ENCODE measurements around the gene TRIP4. TPM values are rescaled to one million over a fixed set of nuclear protein-coding genes. Genes with fewer than 3 reads are reported as not detected.

The TRIP4 gene
- total RNA-seq (1 to 10 TPM; 7.2 to 8.0 TPM), polyA plus RNA-seq (10 to 100 TPM in 1 of 2 donors, 1 to 10 TPM in 1; 6.3 to 10.7 TPM)

GRCh38 chr15:64387562-64388168 lies at the start of gene TRIP4:
TSS of gene TRIP4 (plus strand) at chr15:64387836. CDS start at chr15:64387864, 28 bp downstream.
- peak within 1 kb of the TSS; percentile 36 to 79 for H3K9ac ChIP-seq (ENCODE audit: low read depth in 1 of 2, low read length in 2 of 2)
- H3K27me3 ChIP-seq (ENCODE audit: control insufficient read depth in 4 of 4, insufficient read depth in 4 of 4, low read length in 3 of 4): no peaks in the 10 kb centered on the region
- no peaks in the 10 kb centered on the region for H3K9me3 ChIP-seq (ENCODE audit: control insufficient read depth in 4 of 4, low read length in 3 of 4)
- no peak for TF ChIP-seq FOXA2 (IDR thresholded peaks at IDR 0.05)
- TF ChIP-seq RAD21 (IDR thresholded peaks at IDR 0.05): peak; percentile 62 to 68
- peak; percentile 88 to 96 for TF ChIP-seq GABPA (IDR thresholded peaks at IDR 0.05 in 1 of 2, conservative IDR thresholded peaks at IDR 0.05 in 1 of 2)
- no peak for TF ChIP-seq HNF4G (IDR thresholded peaks at IDR 0.05)
- TF ChIP-seq JUND (IDR thresholded peaks at IDR 0.05): peak in 1 of 2 donors; percentile 11
- no peak for TF ChIP-seq EGR1 (IDR thresholded peaks at IDR 0.05; ENCODE audit: low read depth in 2 of 2)
- peak; percentile 78 for TF ChIP-seq SP1 (IDR thresholded peaks at IDR 0.05)
- TF ChIP-seq HNF4A (conservative IDR thresholded peaks at IDR 0.05): peak in 1 of 2 donors; percentile 54
- peak; percentile 89 for TF ChIP-seq TAF1 (conservative IDR thresholded peaks at IDR 0.05)
- TF ChIP-seq RXRA (IDR thresholded peaks at IDR 0.05): peak; percentile 39 to 75
- TF ChIP-seq ATF3 (IDR thresholded peaks at IDR 0.05): peak; percentile 53
- TF ChIP-seq REST (IDR thresholded peaks at IDR 0.05): peak; percentile 62
- no peak for TF ChIP-seq FOXA1 (IDR thresholded peaks at IDR 0.05)
- peak; percentile 98 for TF ChIP-seq YY1 (IDR thresholded peaks at IDR 0.05)
- peak; percentile 94 for TF ChIP-seq MAX (IDR thresholded peaks at IDR 0.05)
- TF ChIP-seq NR2F2 (IDR thresholded peaks at IDR 0.05): peak; percentile 61
- TF ChIP-seq ZBTB33 (IDR thresholded peaks at IDR 0.05): peak; percentile 74
- DNase-seq (ENCODE audit: low spot score): peak; percentile 94
- H3K36me3 ChIP-seq (ENCODE audit: control insufficient read depth in 4 of 4, insufficient read depth in 3 of 4, low read depth in 1 of 4, low read length in 3 of 4): no peaks in the 10 kb centered on the region
- H3K27ac ChIP-seq (ENCODE audit: low read depth in 1 of 2, low read length in 2 of 2): peak within 1 kb of the TSS; percentile 40 to 62
- peaks cover 1 to 12% (median 9%) of the 10 kb centered on the region in 4 donors for H3K4me1 ChIP-seq (ENCODE audit: control insufficient read depth in 4 of 4, insufficient read depth in 4 of 4, low read length in 3 of 4)
- H3K4me3 ChIP-seq (ENCODE audit: low read depth in 1 of 3, low read length in 3 of 3): peak within 1 kb of the TSS; percentile 69 to 100 (median 91)
- WGBS: under 1% methylated on average over 35 of the region's 35 CpGs

- H3K4me1 ChIP-seq (ENCODE audit: control insufficient read depth in 4 of 4, insufficient read depth in 4 of 4, low read length in 3 of 4): peaks cover 0 to 7% (median 2%) of the 10 kb centered on the region in 4 donors
- H3K27ac ChIP-seq (ENCODE audit: low read depth in 1 of 2, low read length in 2 of 2): no peak overlapping the region
- WGBS: 86% methylated on average over 1 of the region's 1 CpG
- no peaks in the 10 kb centered on the region for H3K9me3 ChIP-seq (ENCODE audit: control insufficient read depth in 4 of 4, low read length in 3 of 4)
- no peak for DNase-seq (ENCODE audit: low spot score)
- no peak overlapping the region for H3K4me3 ChIP-seq (ENCODE audit: low read depth in 1 of 3, low read length in 3 of 3)
- H3K27me3 ChIP-seq (ENCODE audit: control insufficient read depth in 4 of 4, insufficient read depth in 4 of 4, low read length in 3 of 4): no peaks in the 10 kb centered on the region
- no peak overlapping the region for H3K9ac ChIP-seq (ENCODE audit: low read depth in 1 of 2, low read length in 2 of 2)
- peaks cover 0 to 5% (median 0%) of the 10 kb centered on the region in 4 donors for H3K36me3 ChIP-seq (ENCODE audit: control insufficient read depth in 4 of 4, insufficient read depth in 3 of 4, low read depth in 1 of 4, low read length in 3 of 4)
- TF ChIP-seq CTCF (IDR thresholded peaks at IDR 0.05; ENCODE audit: low read depth, low read length, missing input control) (no peak), ZBTB33 (IDR thresholded peaks at IDR 0.05) (no peak), HNF4G (IDR thresholded peaks at IDR 0.05) (no peak), FOXA2 (IDR thresholded peaks at IDR 0.05) (no peak), FOXA1 (IDR thresholded peaks at IDR 0.05) (no peak), HNF4A (conservative IDR thresholded peaks at IDR 0.05) (no peak), RAD21 (IDR thresholded peaks at IDR 0.05) (no peak), RXRA (IDR thresholded peaks at IDR 0.05) (no peak)
Measured at GRCh38 chr15:64340355-64340754, 47.3 kb upstream of the TRIP4 start.
